ENCODE results near the gene DAAM2. TPM values are rescaled to one million over a fixed set of nuclear protein-coding genes. Genes with fewer than 3 reads are reported as not detected.

DAAM2 gene
- total RNA-seq, 2 donors from 2014 or later = 4.7 to 41.3 TPM

DNA sequence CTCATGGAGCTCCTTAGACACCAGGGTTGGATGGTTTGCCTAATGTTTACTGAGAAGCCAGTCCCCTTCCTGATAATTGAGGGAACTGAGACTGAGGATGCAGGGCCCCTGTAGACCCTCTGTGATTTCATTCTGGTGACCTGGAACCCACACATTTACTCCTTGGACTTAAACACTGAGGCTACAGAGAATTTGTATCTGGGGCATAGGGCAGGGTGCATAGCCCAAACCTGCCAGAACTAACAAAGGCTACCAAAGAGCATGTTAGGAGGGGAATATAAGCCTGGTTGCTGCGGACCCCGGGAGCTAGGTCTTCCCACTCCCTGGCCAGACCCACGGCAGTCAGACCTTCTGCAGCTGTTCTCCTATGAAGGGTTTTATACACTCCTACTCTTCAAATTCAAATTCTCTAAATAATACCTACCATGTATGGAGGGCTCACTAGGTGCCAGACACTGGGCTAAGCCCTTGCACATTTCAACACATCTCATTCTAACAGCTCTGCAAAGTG is 19.7 kb downstream of the DAAM2 start:
- Histone ChIP-seq H3K9me3 (no peaks in the 10 kb centered on the region), H3K27me3 (replicated peaks; ENCODE audit: insufficient read depth) (no peaks in the 10 kb centered on the region), H3K4me3 (no peak overlapping the region), H3K36me3 (no peaks in the 10 kb centered on the region), H3K4me1 (replicated peaks) (no peaks in the 10 kb centered on the region), H3K27ac (no peak overlapping the region)
- DNase-seq (ENCODE audit: low spot score) = no peak
- intact Hi-C loops (cut with DNase I) = loop anchor here (5.0 kb wide), 1 partner anchor 70 kb away; no protein-coding TSS in a partner anchor
- 65% methylated on average over 3 of the region's 3 CpGs for WGBS
- no peak for TF ChIP-seq POLR2AphosphoS5 (IDR thresholded peaks at IDR 0.05)
- TF ChIP-seq POLR2A (IDR thresholded peaks at IDR 0.05) = no peak
- TF ChIP-seq, protein P1, sequence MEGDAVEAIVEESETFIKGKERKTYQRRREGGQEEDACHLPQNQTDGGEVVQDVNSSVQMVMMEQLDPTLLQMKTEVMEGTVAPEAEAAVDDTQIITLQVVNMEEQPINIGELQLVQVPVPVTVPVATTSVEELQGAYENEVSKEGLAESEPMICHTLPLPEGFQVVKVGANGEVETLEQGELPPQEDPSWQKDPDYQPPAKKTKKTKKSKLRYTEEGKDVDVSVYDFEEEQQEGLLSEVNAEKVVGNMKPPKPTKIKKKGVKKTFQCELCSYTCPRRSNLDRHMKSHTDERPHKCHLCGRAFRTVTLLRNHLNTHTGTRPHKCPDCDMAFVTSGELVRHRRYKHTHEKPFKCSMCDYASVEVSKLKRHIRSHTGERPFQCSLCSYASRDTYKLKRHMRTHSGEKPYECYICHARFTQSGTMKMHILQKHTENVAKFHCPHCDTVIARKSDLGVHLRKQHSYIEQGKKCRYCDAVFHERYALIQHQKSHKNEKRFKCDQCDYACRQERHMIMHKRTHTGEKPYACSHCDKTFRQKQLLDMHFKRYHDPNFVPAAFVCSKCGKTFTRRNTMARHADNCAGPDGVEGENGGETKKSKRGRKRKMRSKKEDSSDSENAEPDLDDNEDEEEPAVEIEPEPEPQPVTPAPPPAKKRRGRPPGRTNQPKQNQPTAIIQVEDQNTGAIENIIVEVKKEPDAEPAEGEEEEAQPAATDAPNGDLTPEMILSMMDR (IDR thresholded peaks at IDR 0.05) = no peak

DNA sequence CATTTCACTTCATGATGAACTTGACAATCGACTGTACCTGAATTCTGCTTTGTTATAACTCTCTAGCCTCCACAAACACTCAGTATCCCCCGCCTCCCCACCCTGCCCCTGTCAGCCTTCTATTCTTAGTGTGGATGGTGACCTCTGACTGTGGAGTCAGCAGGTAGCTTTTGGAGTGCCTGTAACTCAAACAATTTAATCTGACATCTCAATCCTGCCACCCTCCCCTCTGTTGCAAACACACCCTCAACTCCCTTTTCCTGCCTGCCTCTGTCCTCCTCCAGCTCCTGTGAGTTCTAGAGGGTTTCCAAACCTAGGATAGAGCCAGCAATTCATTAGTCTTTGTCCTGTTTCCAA is 20.3 kb downstream of the DAAM2 start:
- no peak overlapping the region for H3K27ac ChIP-seq
- H3K9me3 ChIP-seq = no peaks in the 10 kb centered on the region
- no peak overlapping the region for H3K4me3 ChIP-seq
- no peaks in the 10 kb centered on the region for H3K4me1 ChIP-seq (replicated peaks)
- intact Hi-C loops (cut with DNase I) = loop anchor here (5.0 kb wide), 1 partner anchor 70 kb away; no protein-coding TSS in a partner anchor
- WGBS = 82% methylated on average over 2 of the region's 2 CpGs
- TF ChIP-seq POLR2A (IDR thresholded peaks at IDR 0.05) = no peak
- TF ChIP-seq, protein P1 (IDR thresholded peaks at IDR 0.05) = no peak
- no peaks in the 10 kb centered on the region for H3K27me3 ChIP-seq (replicated peaks; ENCODE audit: insufficient read depth)
- no peaks in the 10 kb centered on the region for H3K36me3 ChIP-seq
- no peak for DNase-seq (ENCODE audit: low spot score)

DNA sequence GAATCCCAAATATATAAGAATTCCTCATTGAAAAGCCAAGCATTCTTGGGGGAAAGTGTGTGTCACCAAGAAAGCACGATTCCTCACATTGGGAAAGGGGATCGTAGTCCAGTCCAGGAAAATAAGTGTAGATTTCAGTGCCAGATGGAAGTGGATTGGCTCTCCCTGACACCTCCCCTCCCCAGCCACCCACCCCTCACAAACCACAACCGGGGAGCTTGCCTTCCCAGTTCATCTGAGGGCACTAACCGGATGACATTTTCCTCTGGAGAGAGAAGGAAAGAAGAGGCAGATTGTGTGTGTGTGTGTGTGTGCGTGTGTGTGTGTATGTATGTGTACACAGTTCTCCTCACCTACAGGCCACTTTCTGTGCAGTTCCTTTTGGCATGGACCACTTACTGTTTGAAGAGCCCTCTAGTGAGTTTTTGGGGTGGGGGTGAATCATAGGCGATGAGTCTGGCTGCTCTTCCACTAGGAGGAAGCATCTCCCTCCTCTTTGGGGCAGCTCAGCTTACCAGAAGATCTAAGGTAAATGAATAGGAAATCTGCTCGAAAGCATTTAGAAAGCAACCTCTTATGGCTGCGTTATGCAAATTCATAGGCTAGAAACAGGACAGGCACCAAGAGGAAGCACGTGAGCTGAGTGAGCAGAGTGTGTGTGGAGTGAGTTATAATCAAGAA is 20.8 kb downstream of the DAAM2 start:
- TF ChIP-seq POLR2A (IDR thresholded peaks at IDR 0.05) (no peak), POLR2AphosphoS5 (IDR thresholded peaks at IDR 0.05) (no peak)
- TF ChIP-seq, protein P1 (IDR thresholded peaks at IDR 0.05) = no peak
- H3K4me3 ChIP-seq = no peak overlapping the region
- H3K9me3 ChIP-seq = no peaks in the 10 kb centered on the region
- no peaks in the 10 kb centered on the region for H3K4me1 ChIP-seq (replicated peaks)
- no peak overlapping the region for H3K27ac ChIP-seq
- intact Hi-C loops (cut with DNase I) = loop anchor here (5.0 kb wide), 1 partner anchor 69 kb away; no protein-coding TSS in a partner anchor
- no peaks in the 10 kb centered on the region for H3K36me3 ChIP-seq
- 16% methylated on average over 9 of the region's 9 CpGs for WGBS
- DNase-seq (ENCODE audit: low spot score) = no peak
- no peaks in the 10 kb centered on the region for H3K27me3 ChIP-seq (replicated peaks; ENCODE audit: insufficient read depth)

DNA sequence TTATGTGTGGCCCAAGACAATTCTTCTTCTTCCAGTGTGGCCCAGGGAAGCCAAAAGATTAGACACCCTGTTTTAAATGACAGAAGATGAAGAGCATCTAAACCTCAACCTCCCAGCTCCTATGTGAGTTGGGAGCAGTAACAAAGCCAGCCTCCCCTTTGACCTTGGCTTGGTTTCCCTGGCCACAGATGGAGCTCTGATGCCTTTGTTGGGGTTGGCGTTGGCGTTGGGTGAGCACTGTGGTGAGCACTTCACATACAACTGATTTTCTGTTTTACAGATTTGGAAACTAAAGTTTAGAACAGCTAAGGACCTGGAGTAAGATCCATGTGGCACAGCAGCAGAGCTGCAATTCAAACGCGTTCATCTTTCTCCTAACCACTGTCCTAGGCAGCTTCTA is 22.1 kb downstream of the DAAM2 start:
- H3K9me3 ChIP-seq = no peaks in the 10 kb centered on the region
- H3K27ac ChIP-seq = no peak overlapping the region
- DNase-seq (ENCODE audit: low spot score) = no peak
- no peaks in the 10 kb centered on the region for H3K36me3 ChIP-seq
- TF ChIP-seq POLR2A (IDR thresholded peaks at IDR 0.05) = no peak
- TF ChIP-seq, protein P1 (IDR thresholded peaks at IDR 0.05) = no peak
- no peak for TF ChIP-seq POLR2AphosphoS5 (IDR thresholded peaks at IDR 0.05)
- no peak overlapping the region for H3K4me3 ChIP-seq
- H3K27me3 ChIP-seq (replicated peaks; ENCODE audit: insufficient read depth) = no peaks in the 10 kb centered on the region
- intact Hi-C loops (cut with DNase I) = loop anchor here (5.0 kb wide), 1 partner anchor 68 kb away; no protein-coding TSS in a partner anchor
- WGBS = 93% methylated on average over 4 of the region's 4 CpGs
- no peaks in the 10 kb centered on the region for H3K4me1 ChIP-seq (replicated peaks)

DNA sequence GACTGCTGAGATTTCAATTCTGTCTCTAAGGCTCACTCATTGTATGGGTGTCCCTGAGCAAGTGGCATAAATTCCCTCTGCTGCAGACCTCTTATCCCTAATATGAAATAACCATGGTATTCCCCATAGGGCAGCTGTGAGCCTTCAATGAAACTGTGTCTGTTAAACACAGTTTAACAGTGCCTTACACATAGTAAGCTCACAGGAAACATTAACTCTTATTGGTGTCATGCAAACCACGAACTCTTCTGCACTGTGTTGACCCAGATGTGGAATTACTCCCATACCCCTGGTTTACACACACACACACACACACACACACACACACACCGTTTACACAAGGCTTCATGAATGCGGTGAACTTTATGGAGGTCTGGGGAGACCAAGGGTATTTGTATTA is 23.2 kb downstream of the DAAM2 start:
- no peak for TF ChIP-seq POLR2AphosphoS5 (IDR thresholded peaks at IDR 0.05)
- TF ChIP-seq, protein P1 (IDR thresholded peaks at IDR 0.05) = no peak
- H3K4me1 ChIP-seq (replicated peaks) = no peaks in the 10 kb centered on the region
- no peaks in the 10 kb centered on the region for H3K27me3 ChIP-seq (replicated peaks; ENCODE audit: insufficient read depth)
- H3K9me3 ChIP-seq = no peaks in the 10 kb centered on the region
- no peak overlapping the region for H3K4me3 ChIP-seq
- DNase-seq (ENCODE audit: low spot score) = no peak
- WGBS = 64% methylated on average over 3 of the region's 3 CpGs
- intact Hi-C loops (cut with DNase I) = no loop called here
- no peaks in the 10 kb centered on the region for H3K36me3 ChIP-seq
- no peak overlapping the region for H3K27ac ChIP-seq

Data from prostate gland (tissue), 2 donors.